ENCODE results near the gene CASP3. TPM values are rescaled to one million over a fixed set of nuclear protein-coding genes. Genes with fewer than 3 reads are reported as not detected.

The CASP3 gene
- total RNA-seq, 1 experiment from 2014 or later, result 11.4 TPM

DNA sequence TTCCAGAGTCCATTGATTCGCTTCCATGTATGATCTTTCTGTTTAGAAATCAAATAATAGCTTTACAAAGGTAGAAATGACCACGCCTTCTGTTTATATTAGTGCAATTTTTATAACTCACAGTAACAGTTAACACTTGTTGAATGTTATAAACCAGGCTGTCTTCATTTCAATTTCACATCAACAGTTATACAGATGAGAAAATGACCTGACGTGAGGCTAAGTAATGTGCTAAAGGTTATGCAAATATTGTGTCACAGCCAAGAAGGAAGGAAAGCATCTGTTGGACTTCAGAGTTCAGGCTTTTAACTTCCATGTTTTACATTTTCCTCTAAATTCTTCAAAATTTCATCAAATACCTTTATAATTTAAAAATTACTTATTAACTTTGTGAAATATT lies 13.9 kb downstream of the CASP3 start:
- POLR2A ChIA-PET, result no interaction called here
- no peak overlapping the region for H3K9ac ChIP-seq (ENCODE audit: low read length)
- no peaks in the 10 kb centered on the region for H3K9me2 ChIP-seq (ENCODE audit: insufficient read depth)
- H2AFZ ChIP-seq (ENCODE audit: low read depth, low read length, poor library complexity, severe bottlenecking), result no peak overlapping the region
- H4K20me1 ChIP-seq (ENCODE audit: insufficient read depth), result no peaks in the 10 kb centered on the region
- no peak overlapping the region for H3K4me2 ChIP-seq (ENCODE audit: low read length)
- no peak overlapping the region for H3K4me3 ChIP-seq (replicated peaks in 1 of 2; ENCODE audit: low read depth in 1 of 2, low read length in 2 of 2)
- CTCF ChIA-PET, result no interaction called here
- no peaks in the 10 kb centered on the region for H3K27me3 ChIP-seq (ENCODE audit: insufficient read depth, low read length)
- RAD21 ChIA-PET (ENCODE audit: low non-redundant PET in 1 of 2, low total read pairs in 2 of 2, uncharacterized antibody in 2 of 2, unreplicated experiment in 2 of 2), result no interaction called here
- H3K36me3 ChIP-seq (ENCODE audit: control insufficient read depth in 1 of 2, insufficient read depth in 2 of 2, low read length in 2 of 2), result no peaks in the 10 kb centered on the region; a peak in 1 of 4 replicates
- TF ChIP-seq ELF1 (IDR thresholded peaks at IDR 0.05; ENCODE audit: borderline replicate concordance, low read depth), result no peak
- TF ChIP-seq RAD21 (IDR thresholded peaks at IDR 0.05; ENCODE audit: low read depth), result no peak
- TF ChIP-seq, protein P1, sequence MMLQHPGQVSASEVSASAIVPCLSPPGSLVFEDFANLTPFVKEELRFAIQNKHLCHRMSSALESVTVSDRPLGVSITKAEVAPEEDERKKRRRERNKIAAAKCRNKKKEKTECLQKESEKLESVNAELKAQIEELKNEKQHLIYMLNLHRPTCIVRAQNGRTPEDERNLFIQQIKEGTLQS (IDR thresholded peaks at IDR 0.05), result no peak
- TF ChIP-seq JUND (IDR thresholded peaks at IDR 0.05), result no peak
- TF ChIP-seq ZNF274 (IDR thresholded peaks at IDR 0.05; ENCODE audit: low read depth, low read length), result no peak
- TF ChIP-seq EZH2phosphoT487 (IDR thresholded peaks at IDR 0.05; ENCODE audit: borderline replicate concordance), result no peak
- TF ChIP-seq, protein P2, sequence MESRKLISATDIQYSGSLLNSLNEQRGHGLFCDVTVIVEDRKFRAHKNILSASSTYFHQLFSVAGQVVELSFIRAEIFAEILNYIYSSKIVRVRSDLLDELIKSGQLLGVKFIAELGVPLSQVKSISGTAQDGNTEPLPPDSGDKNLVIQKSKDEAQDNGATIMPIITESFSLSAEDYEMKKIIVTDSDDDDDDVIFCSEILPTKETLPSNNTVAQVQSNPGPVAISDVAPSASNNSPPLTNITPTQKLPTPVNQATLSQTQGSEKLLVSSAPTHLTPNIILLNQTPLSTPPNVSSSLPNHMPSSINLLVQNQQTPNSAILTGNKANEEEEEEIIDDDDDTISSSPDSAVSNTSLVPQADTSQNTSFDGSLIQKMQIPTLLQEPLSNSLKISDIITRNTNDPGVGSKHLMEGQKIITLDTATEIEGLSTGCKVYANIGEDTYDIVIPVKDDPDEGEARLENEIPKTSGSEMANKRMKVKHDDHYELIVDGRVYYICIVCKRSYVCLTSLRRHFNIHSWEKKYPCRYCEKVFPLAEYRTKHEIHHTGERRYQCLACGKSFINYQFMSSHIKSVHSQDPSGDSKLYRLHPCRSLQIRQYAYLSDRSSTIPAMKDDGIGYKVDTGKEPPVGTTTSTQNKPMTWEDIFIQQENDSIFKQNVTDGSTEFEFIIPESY (IDR thresholded peaks at IDR 0.05; ENCODE audit: extremely low read depth, insufficient replicate concordance, low read length), result no peak
- no peak for TF ChIP-seq TCF7L2 (IDR thresholded peaks at IDR 0.05; ENCODE audit: borderline replicate concordance, extremely low read depth, insufficient read depth, insufficient read length)
- TF ChIP-seq, protein P3, sequence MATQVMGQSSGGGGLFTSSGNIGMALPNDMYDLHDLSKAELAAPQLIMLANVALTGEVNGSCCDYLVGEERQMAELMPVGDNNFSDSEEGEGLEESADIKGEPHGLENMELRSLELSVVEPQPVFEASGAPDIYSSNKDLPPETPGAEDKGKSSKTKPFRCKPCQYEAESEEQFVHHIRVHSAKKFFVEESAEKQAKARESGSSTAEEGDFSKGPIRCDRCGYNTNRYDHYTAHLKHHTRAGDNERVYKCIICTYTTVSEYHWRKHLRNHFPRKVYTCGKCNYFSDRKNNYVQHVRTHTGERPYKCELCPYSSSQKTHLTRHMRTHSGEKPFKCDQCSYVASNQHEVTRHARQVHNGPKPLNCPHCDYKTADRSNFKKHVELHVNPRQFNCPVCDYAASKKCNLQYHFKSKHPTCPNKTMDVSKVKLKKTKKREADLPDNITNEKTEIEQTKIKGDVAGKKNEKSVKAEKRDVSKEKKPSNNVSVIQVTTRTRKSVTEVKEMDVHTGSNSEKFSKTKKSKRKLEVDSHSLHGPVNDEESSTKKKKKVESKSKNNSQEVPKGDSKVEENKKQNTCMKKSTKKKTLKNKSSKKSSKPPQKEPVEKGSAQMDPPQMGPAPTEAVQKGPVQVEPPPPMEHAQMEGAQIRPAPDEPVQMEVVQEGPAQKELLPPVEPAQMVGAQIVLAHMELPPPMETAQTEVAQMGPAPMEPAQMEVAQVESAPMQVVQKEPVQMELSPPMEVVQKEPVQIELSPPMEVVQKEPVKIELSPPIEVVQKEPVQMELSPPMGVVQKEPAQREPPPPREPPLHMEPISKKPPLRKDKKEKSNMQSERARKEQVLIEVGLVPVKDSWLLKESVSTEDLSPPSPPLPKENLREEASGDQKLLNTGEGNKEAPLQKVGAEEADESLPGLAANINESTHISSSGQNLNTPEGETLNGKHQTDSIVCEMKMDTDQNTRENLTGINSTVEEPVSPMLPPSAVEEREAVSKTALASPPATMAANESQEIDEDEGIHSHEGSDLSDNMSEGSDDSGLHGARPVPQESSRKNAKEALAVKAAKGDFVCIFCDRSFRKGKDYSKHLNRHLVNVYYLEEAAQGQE (IDR thresholded peaks at IDR 0.05; ENCODE audit: low read depth), result no peak
- no peak for TF ChIP-seq EGR1 (IDR thresholded peaks at IDR 0.05; ENCODE audit: low read depth)
- no peak for TF ChIP-seq FOSL1 (IDR thresholded peaks at IDR 0.05; ENCODE audit: low read depth)
- TF ChIP-seq YY1 (IDR thresholded peaks at IDR 0.05; ENCODE audit: extremely low read depth, insufficient replicate concordance, low read depth, low read length), result no peak
- TF ChIP-seq SP1 (IDR thresholded peaks at IDR 0.05; ENCODE audit: low read depth), result no peak
- TF ChIP-seq, protein P4, sequence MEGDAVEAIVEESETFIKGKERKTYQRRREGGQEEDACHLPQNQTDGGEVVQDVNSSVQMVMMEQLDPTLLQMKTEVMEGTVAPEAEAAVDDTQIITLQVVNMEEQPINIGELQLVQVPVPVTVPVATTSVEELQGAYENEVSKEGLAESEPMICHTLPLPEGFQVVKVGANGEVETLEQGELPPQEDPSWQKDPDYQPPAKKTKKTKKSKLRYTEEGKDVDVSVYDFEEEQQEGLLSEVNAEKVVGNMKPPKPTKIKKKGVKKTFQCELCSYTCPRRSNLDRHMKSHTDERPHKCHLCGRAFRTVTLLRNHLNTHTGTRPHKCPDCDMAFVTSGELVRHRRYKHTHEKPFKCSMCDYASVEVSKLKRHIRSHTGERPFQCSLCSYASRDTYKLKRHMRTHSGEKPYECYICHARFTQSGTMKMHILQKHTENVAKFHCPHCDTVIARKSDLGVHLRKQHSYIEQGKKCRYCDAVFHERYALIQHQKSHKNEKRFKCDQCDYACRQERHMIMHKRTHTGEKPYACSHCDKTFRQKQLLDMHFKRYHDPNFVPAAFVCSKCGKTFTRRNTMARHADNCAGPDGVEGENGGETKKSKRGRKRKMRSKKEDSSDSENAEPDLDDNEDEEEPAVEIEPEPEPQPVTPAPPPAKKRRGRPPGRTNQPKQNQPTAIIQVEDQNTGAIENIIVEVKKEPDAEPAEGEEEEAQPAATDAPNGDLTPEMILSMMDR (IDR thresholded peaks at IDR 0.05 in 2 of 3, conservative IDR thresholded peaks at IDR 0.05 in 1 of 3; ENCODE audit: borderline replicate concordance in 1 of 3, insufficient read depth in 1 of 3, low read depth in 2 of 3, low read length in 2 of 3), result no peak
- H3K79me2 ChIP-seq (ENCODE audit: insufficient read depth, low read length), result no peaks in the 10 kb centered on the region
- DNase-seq (ENCODE audit: low read depth, low spot score) (no peak), ATAC-seq (no peak)
- intact Hi-C loops (cut with micrococcal nuclease), result no loop called here
- no peaks in the 10 kb centered on the region for H3K4me1 ChIP-seq (ENCODE audit: control insufficient read depth in 1 of 2, insufficient read depth in 2 of 2, low read length in 2 of 2)
- BruUV-seq (replicated peaks), result no TSS peak
- H3K9me3 ChIP-seq (ENCODE audit: control insufficient read depth in 1 of 2, insufficient read depth in 1 of 2, low read depth in 1 of 2, low read length in 2 of 2), result no peaks in the 10 kb centered on the region
- H3K27ac ChIP-seq (ENCODE audit: low read depth, low read length), result no peak overlapping the region

Data from HCT116 (cell line).